ACHN (cell line): ENCODE data around the gene FHIT.

Experiments used
- DNase-seq: peaks from one replicate; pipeline ENCODE4 v3.0.0-alpha.2; 2015
- in situ Hi-C: cut with HindIII; loops from 2 replicates; pipeline ENCODE4 v1.10.0; 2017; ENCODE audit warnings: low sequenced_read_pairs, low pct_ligation_motif_present, low pct_unique_long_range_greater_than_20kb

Gene FHIT

GRCh38 chr3:60307562-60308199 lies 943.6 kb downstream of the FHIT start:
- in situ Hi-C loops, result no loop called here
- DNase-seq, result no peak

DNA sequence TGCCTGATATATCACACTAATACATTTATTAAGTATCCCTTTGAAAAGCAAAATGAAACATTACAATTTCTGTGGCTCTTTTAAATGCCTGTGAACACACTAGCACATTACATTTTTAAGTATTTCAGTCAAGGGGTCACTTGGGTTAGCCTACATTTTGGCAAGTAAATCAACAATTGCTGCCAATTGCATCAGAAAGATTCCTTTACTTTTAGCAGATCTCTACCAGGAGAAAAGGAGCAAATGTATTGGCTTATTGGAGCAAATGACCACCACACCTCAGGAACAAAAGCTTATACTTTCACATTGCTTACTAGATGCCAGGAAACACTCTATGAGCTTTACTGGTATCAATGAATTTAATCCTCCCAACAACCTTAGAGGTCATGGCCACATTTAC lies 947.1 kb downstream of the FHIT start:
- in situ Hi-C loops, result no loop called here
- DNase-seq, result no peak

DNA sequence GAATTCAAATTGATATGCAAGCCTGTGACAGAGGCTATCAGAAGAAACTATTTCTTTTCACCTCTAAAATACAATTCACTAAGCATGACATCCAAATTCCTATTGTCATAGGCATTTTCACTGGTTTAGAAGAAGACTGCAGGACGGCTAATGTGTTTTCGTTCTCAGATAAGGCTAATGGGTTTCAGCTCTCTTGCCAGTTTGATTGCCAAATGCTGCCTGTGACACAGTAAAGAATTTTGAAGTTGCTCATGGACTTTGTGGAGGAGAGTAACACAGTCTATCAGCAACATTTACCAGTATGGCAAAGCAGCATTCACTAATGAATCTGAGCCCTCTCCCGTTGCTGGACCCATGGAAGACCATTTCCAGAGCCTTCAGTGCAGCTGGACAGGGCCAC lies 948.1 kb downstream of the FHIT start:
- in situ Hi-C loops, result no loop called here
- DNase-seq, result no peak

GRCh38 chr3:60301142-60301541 lies 950.1 kb downstream of the FHIT start:
- in situ Hi-C loops, result no loop called here
- DNase-seq, result no peak

GRCh38 chr3:60298141-60298540 lies 953.1 kb downstream of the FHIT start:
- in situ Hi-C loops, result no loop called here
- DNase-seq, result no peak

DNA sequence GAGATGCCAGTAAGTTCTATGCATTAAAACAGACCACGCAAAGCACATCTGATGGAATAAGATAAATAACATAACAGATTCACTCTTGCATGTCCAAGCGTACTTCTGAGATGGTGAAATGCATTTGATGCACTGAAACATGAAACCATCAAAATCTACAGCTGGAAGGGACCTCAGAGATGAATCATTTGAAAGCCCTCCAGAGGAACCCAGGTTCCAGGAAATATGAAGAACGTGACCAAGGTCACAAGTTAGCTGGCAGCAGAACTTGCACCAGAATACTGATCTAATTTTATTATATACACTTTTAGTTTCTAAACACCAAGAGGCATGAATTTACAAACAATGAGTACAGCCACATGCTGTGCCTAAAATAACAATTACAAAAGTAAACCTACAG lies 957.1 kb downstream of the FHIT start:
- no peak for DNase-seq
- in situ Hi-C loops, result no loop called here

GRCh38 chr3:60291115-60291514 lies 960.1 kb downstream of the FHIT start:
- no peak for DNase-seq
- in situ Hi-C loops, result no loop called here

- in situ Hi-C loops, result no loop called here
- no peak for DNase-seq
Measured at GRCh38 chr3:60290122-60290492, 961.1 kb downstream of the FHIT start.

GRCh38 chr3:60289341-60290121 lies 961.7 kb downstream of the FHIT start:
- in situ Hi-C loops, result no loop called here
- DNase-seq, result no peak

GRCh38 chr3:60282866-60283265 lies 968.4 kb downstream of the FHIT start:
- no peak for DNase-seq
- in situ Hi-C loops, result no loop called here

- no peak for DNase-seq
- in situ Hi-C loops, result no loop called here
Measured at GRCh38 chr3:60281970-60282369, 969.3 kb downstream of the FHIT start.

DNA sequence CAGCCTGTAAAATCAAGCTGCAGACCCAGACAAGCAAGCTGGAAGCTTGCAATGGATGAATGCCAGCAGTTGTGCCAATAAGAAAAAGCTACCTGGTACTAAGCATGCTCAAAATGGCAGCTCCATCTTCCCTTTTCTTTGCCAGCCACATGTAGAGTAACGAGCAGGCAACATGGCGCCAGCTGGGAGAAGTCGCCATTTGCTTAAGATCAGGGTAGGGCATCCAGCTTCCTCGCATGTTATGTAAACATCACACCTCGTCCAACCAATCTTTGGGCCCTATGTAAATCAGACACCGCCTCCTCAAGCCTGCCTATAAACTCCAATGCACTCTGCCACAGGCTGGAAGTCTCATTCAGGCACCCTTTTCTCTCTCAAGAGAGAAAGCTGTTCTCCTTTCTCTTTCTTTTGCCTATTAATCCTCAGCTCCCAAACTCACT lies 973.9 kb downstream of the FHIT start:
- in situ Hi-C loops, result no loop called here
- no peak for DNase-seq

- DNase-seq, result no peak
- in situ Hi-C loops, result no loop called here
Measured at GRCh38 chr3:60276615-60277014, 974.6 kb downstream of the FHIT start.

DNA sequence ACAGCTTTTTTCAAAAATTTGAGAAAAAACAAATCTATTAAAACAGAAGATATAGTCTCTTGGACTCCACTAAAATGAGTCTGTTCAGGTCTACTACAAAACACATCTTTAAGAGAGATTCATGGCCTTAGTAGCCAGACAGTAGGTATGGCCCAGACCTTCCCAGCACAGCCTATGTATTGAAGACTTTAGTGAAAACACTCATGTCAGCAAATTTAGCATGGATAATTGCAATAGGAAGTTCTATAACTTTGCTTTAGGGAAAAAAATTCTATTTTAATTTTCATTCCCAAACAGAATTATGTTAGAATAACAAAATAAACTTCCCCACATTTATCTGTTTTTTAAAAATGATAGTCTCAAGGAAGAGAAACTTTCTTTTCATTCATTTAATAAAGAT lies 976.6 kb downstream of the FHIT start:
- no peak for DNase-seq
- in situ Hi-C loops, result no loop called here

DNA sequence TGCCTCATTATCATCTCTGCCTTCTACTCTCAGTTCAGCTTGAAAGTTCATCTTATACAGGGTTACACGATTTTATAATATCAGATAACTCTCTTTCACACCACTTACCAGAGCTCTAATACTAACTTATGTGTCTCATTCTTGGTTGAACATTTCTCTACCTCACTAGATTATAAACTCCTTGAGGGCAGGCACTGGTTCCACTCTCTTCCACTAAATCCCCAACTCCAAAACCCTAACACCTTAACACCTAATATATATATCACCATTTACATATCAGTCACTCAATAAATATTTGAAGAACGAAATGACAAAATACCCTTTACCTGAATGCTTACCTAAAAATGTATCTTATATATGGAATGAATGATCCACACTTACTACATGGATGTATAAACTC lies 977.2 kb downstream of the FHIT start:
- in situ Hi-C loops, result no loop called here
- no peak for DNase-seq

DNA sequence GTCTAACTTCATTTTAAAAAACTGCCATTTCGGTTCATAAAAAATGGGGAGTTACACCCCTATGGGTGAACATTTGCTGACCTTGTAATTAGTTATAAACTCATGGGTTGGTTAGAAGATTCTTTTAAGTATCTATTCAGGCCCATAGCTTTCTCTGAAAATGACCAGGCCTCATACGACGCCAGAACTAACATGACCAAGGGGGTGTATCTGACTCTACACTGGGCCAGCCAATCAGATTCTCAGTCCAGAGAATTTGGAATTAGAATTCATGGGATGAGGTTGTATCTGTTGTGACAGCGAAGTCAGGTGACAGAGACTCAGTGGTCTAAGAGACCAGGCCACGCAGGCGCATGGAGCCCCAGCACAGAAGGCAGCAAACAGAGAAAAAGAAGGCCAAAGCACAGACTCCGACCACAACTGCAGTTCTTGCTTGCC lies 981.4 kb downstream of the FHIT start:
- in situ Hi-C loops, result no loop called here

DNA sequence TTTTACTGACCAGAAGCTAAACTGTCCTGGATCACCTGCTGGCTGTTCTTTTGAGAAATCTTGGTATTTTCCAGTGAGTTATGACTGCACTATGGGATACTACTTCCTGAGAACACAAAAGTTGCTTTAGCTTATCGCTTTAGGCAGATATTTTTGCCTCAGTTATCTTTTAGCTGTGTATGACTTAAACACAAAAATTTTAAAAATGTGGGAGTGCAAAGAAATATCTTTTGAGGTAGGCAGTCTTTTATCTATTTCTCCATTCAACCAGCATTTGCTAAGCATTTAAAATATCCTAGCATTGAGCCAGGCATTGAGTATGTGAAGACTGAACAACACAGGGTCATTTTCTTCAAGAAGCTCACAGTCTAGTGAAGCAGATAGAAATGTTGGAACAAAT lies 981.9 kb downstream of the FHIT start:
- no peak for DNase-seq
- in situ Hi-C loops, result no loop called here

More for the DNA sequence above, 981.4 kb downstream of the FHIT start:
- no peak for DNase-seq

DNA sequence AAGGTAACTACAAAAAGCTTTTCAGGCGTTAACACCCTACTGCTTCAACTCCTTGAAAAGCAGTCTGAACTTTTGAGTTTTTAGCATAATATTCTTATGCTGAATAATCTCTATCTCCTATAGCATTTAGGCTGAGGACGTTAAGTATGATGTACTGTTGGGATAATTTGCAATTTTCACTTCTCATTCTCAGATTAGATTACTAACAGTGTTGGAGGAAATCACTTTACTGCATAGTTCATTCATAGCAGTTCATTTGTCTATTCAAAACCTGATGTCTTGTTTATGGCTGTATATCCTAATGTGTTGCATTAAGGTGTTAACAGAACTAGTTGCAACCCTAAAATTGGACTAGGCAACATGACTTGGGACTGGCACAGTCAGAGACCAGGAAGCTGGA lies 983.1 kb downstream of the FHIT start:
- no peak for DNase-seq
- in situ Hi-C loops, result no loop called here

- DNase-seq, result no peak
- in situ Hi-C loops, result no loop called here
Measured at GRCh38 chr3:60266444-60266843, 984.8 kb downstream of the FHIT start.

DNA sequence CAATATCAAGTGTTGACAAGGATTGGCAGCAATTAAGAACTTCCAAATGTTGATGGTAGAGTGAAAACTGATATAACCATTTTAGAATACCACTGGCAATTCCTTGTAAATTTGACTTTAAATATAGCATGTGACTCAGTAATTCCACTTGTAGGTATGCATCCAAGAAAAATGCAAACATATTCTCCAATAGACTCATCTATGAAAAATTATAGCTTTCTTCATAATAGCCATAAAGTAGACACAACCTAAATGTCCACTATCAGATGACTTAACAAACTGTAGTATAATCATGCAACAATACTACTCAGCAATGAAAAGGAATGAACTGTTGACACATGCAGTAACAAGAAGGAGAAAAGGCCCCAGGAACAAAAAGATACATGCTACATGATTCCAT lies 988.1 kb downstream of the FHIT start:
- in situ Hi-C loops, result no loop called here
- no peak for DNase-seq
